IMR-90 (cell line): Measurements from ENCODE around the gene GIT2. TPM values are rescaled to one million over a fixed set of nuclear protein-coding genes. Genes with fewer than 3 reads are reported as not detected.

Experiments
- ATAC-seq: fragments of 200-7000 bp; cut with Tn5 transposase; 2 replicates; pipeline ENCODE4 v1.9.1; 2020; ENCODE audit warnings: low read depth, mild to moderate bottlenecking, moderate library complexity
- BruUV-seq: library from RNA; stranded (reverse); fragments of 400-500 nt; replicated peaks from 2 replicates; lab custom pipeline; 2021; lab: Mats Ljungman, UMichigan
- CTCF ChIA-PET: fragments of 300-600 bp; formaldehyde crosslinking; extraction: SDS; loops from one replicate; lab custom pipeline; 2021; ENCODE audit warnings: antibody characterized with exemption; lab: Yijun Ruan, JAX
- POLR2A ChIA-PET: fragments of 300-600 bp; sonication (Branson Sonifier 250); formaldehyde crosslinking; loops from one replicate; lab custom pipeline; 2022; ENCODE audit warnings: antibody characterized with exemption; ENCODE audit not compliant: unreplicated experiment; lab: Charles Lee
- DNase-seq: peaks from one replicate; pipeline ENCODE4 v3.0.0; 2013
- H2AFZ ChIP-seq: replicated peaks from 2 replicates; pipeline ENCODE3; 2013; ENCODE audit warnings: low read length, mild to moderate bottlenecking; ENCODE audit not compliant: poor library complexity
- H2AK5ac ChIP-seq: 2 replicates; pipeline ENCODE4 v1.6.1; 2013; ENCODE audit warnings: low read depth, low read length, inconsistent platforms
- H2AK9ac ChIP-seq: replicated peaks from 2 replicates; pipeline ENCODE3; 2013; ENCODE audit warnings: mild to moderate bottlenecking, low read depth, low read length, moderate library complexity; ENCODE audit not compliant: poor library complexity
- H2BK120ac ChIP-seq: 2 replicates; pipeline ENCODE4 v1.6.1; 2013; ENCODE audit warnings: low read depth, low read length, inconsistent platforms
- H2BK15ac ChIP-seq: 3 replicates; pipeline ENCODE4 v1.6.1; 2013; ENCODE audit warnings: low read depth, low read length, inconsistent platforms
- H2BK20ac ChIP-seq: 2 replicates; pipeline ENCODE4 v1.6.1; 2013; ENCODE audit warnings: low read depth, mild to moderate bottlenecking, inconsistent platforms, low read length, moderate library complexity
- H2BK5ac ChIP-seq: 2 replicates; pipeline ENCODE4 v1.6.1; 2013; ENCODE audit warnings: mild to moderate bottlenecking, low read depth, low read length, inconsistent platforms; ENCODE audit not compliant: poor library complexity, severe bottlenecking
- H3K14ac ChIP-seq: replicated peaks from 2 replicates; pipeline ENCODE4 v1.6.1; 2013; ENCODE audit warnings: low read depth, low read length, inconsistent platforms
- H3K18ac ChIP-seq: 2 replicates; pipeline ENCODE4 v1.6.1; 2013; ENCODE audit warnings: low read depth, low read length, control low read depth
- H3K23ac ChIP-seq: 2 replicates; pipeline ENCODE4 v1.6.1; 2013; ENCODE audit warnings: low read depth, low read length, inconsistent platforms
- H3K27ac ChIP-seq: 2 replicates; pipeline ENCODE4 v1.5.1; 2013; ENCODE audit warnings: mild to moderate bottlenecking, control low read depth, low read length; ENCODE audit not compliant: insufficient read depth
- H3K27me3 ChIP-seq: 2 replicates; pipeline ENCODE4 v1.6.1; 2013; ENCODE audit warnings: low read length; ENCODE audit not compliant: control insufficient read depth, insufficient read depth
- H3K36me3 ChIP-seq: 2 replicates; pipeline ENCODE4 v1.6.1; 2013; ENCODE audit warnings: low read length, mixed read lengths; ENCODE audit not compliant: control insufficient read depth, insufficient read depth
- H3K4ac ChIP-seq: 2 replicates; pipeline ENCODE4 v1.6.1; 2013; ENCODE audit warnings: low read depth, low read length, inconsistent platforms
- H3K4me1 ChIP-seq: 2 replicates; pipeline ENCODE4 v1.6.1; 2013; ENCODE audit warnings: low read length, mixed read lengths; ENCODE audit not compliant: control insufficient read depth, insufficient read depth
- H3K4me2 ChIP-seq: 2 replicates; pipeline ENCODE4 v1.6.1; 2013; ENCODE audit warnings: low read depth, mild to moderate bottlenecking, control low read depth, low read length, moderate library complexity
- H3K4me3 ChIP-seq: 2 replicates; pipeline ENCODE4 v1.5.1; 2013; ENCODE audit warnings: low read depth, mild to moderate bottlenecking, control low read depth, low read length, moderate library complexity; ENCODE audit not compliant: insufficient read depth
- H3K56ac ChIP-seq: 2 replicates; pipeline ENCODE4 v1.6.1; 2013; ENCODE audit warnings: low read length, inconsistent platforms; ENCODE audit not compliant: insufficient read depth; ENCODE audit errors: extremely low read depth
- H3K79me1 ChIP-seq, 2 experiments: 2 replicates each; pipeline ENCODE4 v1.6.1; 2013; ENCODE audit warnings: low read length in 2 of 2, inconsistent platforms in 1 of 2, low read depth in 1 of 2
- H3K9ac ChIP-seq: 2 replicates; pipeline ENCODE4 v1.6.1; 2013; ENCODE audit warnings: low read depth, low read length, control low read depth
- H3K9me1 ChIP-seq: 2 replicates; pipeline ENCODE4 v1.6.1; 2013; ENCODE audit warnings: low read length, inconsistent platforms; ENCODE audit not compliant: insufficient read depth
- H3K9me3 ChIP-seq: 2 replicates; pipeline ENCODE4 v1.6.1; 2013; ENCODE audit warnings: low read length; ENCODE audit not compliant: control insufficient read depth, insufficient read depth
- H4K20me1 ChIP-seq: 2 replicates; pipeline ENCODE4 v1.6.1; 2013; ENCODE audit warnings: low read length, inconsistent platforms; ENCODE audit not compliant: insufficient read depth
- H4K5ac ChIP-seq: 2 replicates; pipeline ENCODE4 v1.6.1; 2013; ENCODE audit warnings: mild to moderate bottlenecking, low read depth, low read length, control low read depth
- H4K8ac ChIP-seq, 2 experiments: 2 replicates each; pipeline ENCODE4 v1.6.1; 2013; ENCODE audit warnings: low read depth in 2 of 2, low read length in 2 of 2, control low read depth in 1 of 2, inconsistent platforms in 1 of 2
- H4K91ac ChIP-seq: 2 replicates; pipeline ENCODE4 v1.6.1; 2013; ENCODE audit warnings: low read depth, low read length, inconsistent platforms; ENCODE audit not compliant: insufficient read depth
- CEBPB ChIP-seq: IDR thresholded peaks from 2 replicates; pipeline ENCODE4 v1.6.1; 2012; ENCODE audit warnings: low read depth, low read length, improper control_type of control experiment
- CHD1 ChIP-seq: IDR thresholded peaks from 2 replicates; pipeline ENCODE4 v1.6.1; 2012; ENCODE audit warnings: low read depth, low read length, improper control_type of control experiment
- MAFK ChIP-seq: IDR thresholded peaks from 2 replicates; pipeline ENCODE4 v1.6.1; 2012; ENCODE audit warnings: low read depth, low read length, improper control_type of control experiment
- NFE2L2 ChIP-seq: fragments of 150-350 bp; IDR thresholded peaks from 2 replicates; pipeline ENCODE4 v1.6.1; 2016; ENCODE audit warnings: low read depth, mild to moderate bottlenecking, low read length
- POLR2A ChIP-seq: IDR thresholded peaks from 2 replicates; pipeline ENCODE4 v1.6.1; 2012; ENCODE audit warnings: mild to moderate bottlenecking, low read depth, low read length
- RCOR1 ChIP-seq: IDR thresholded peaks from 2 replicates; pipeline ENCODE4 v1.6.1; 2012; ENCODE audit warnings: mild to moderate bottlenecking, low read length, improper control_type of control experiment; ENCODE audit not compliant: insufficient replicate concordance
- RFX5 ChIP-seq: IDR thresholded peaks from 2 replicates; pipeline ENCODE4 v1.8.0; 2012; ENCODE audit warnings: low read depth, mild to moderate bottlenecking, low read length, moderate library complexity
- SMC3 ChIP-seq: fragments of 150-350 bp; IDR thresholded peaks from 2 replicates; pipeline ENCODE4 v1.6.1; 2016; ENCODE audit warnings: low read depth, mild to moderate bottlenecking, antibody characterized with exemption, low read length, moderate library complexity
- WGBS, 2 experiments: methylation state at CpG; one replicate each; pipeline versions ENCODE4 v1.1.5 to v1.1.7; 2013; ENCODE audit warnings: missing lambda C conversion rate in 2 of 2; ENCODE audit not compliant: insufficient read length in 1 of 2; ENCODE audit errors: extremely low coverage in 2 of 2; 5-methylcytosine and 5-hydroxymethylcytosine counted together
- dilution Hi-C: fragments of 300-500 bp; cut with HindIII; formaldehyde crosslinking; loops from one replicate; pipeline ENCODE4 v1.14.3; 2018; ENCODE audit warnings: low sequenced_read_pairs; ENCODE audit not compliant: unreplicated experiment
- in situ Hi-C: fragments of 300-500 bp; cut with MboI; formaldehyde crosslinking; loops from 3 replicates; pipeline ENCODE4 v1.14.3; 2019; ENCODE audit warnings: low sequenced_read_pairs, inconsistent platforms, mixed read lengths
- intact Hi-C: fragments of 100-400 bp; cut with micrococcal nuclease; formaldehyde crosslinking; loops from 2 replicates; pipeline ENCODE4 v1.10.0; 2022
- polyA plus RNA-seq, 3 experiments: library from polyadenylated mRNA; depleted of rRNA; stranded (reverse); fragments of >200 nt; gene quantifications; 2 replicates each; pipeline ENCODE4 v1.2.3, GENCODE V29; 2012; ENCODE audit warnings: low replicate concordance in 1 of 3
- total RNA-seq: library from RNA; depleted of rRNA; stranded (reverse); fragments of >200 nt; gene quantifications from 2 replicates; pipeline ENCODE4 v1.2.3, GENCODE V29; 2012
- TF ChIP-seq, protein P1 (sequence below): fragments of 150-350 bp; IDR thresholded peaks from 2 replicates; pipeline ENCODE4 v1.6.1; 2017; ENCODE audit warnings: mild to moderate bottlenecking, antibody characterized with exemption, low read length, low read depth

Gene GIT2
- total and polyA plus RNA-seq, 2 of the 4 experiments (the other 2 are of a cell fraction): 48.0 to 71.9 TPM

DNA sequence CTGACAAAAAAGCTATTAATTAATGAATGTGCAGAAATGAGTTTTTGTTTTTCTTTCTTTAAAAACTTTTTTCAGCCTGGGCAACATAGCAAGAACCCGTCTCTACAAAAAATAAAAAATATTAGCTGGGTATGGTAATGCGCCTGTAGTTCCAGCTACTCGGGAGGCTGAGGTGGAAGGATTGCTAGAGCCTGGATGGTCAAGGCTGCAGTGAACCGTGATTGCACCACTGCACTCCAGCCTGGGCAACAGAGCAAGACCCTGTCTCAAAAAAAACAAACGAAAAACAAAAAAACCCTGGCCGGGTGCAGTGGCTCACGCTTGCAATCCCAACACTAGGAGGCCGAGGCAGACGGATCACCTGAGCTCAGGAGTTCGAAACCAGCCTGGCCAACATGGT is 7.9 kb downstream of the GIT2 start:
- no peak overlapping the region for H3K56ac ChIP-seq
- H2AK5ac ChIP-seq: no peak overlapping the region
- ATAC-seq: no peak
- H2BK15ac ChIP-seq: no peak overlapping the region
- peaks cover 14% of the 10 kb centered on the region for H3K9me1 ChIP-seq
- ChIA-PET CTCF (interaction anchor here (0.6 to 0.7 kb wide), 2 partner anchors 44 to 277 kb away, joined by 3 read pairs; no protein-coding TSS in a partner anchor), POLR2A (no interaction called here)
- H3K14ac ChIP-seq: no peak overlapping the region
- peaks cover 7% of the 10 kb centered on the region; the same call in 1 of the 2 replicates for H4K20me1 ChIP-seq
- H3K36me3 ChIP-seq: peaks cover 25% of the 10 kb centered on the region
- intact Hi-C loops: no loop called here
- no peak overlapping the region for H3K4me2 ChIP-seq
- H3K27ac ChIP-seq: no peak overlapping the region
- H3K27me3 ChIP-seq: no peaks in the 10 kb centered on the region
- H2BK5ac ChIP-seq: peak overlapping the region; percentile 72
- no peak overlapping the region for H4K5ac ChIP-seq
- H3K4ac ChIP-seq: no peak overlapping the region
- WGBS, 2 experiments: 90% methylated on average over 2 of the region's 10 CpGs; no CpG with 5 or more reads in 1 of the 2 experiments
- dilution Hi-C loops: no loop called here
- H3K4me1 ChIP-seq: peaks cover 13% of the 10 kb centered on the region
- no peak overlapping the region for H2BK120ac ChIP-seq
- H3K4me3 ChIP-seq: no peak overlapping the region
- H3K23ac ChIP-seq: no peak overlapping the region
- in situ Hi-C loops: no loop called here
- no peak overlapping the region for H3K18ac ChIP-seq
- TF ChIP-seq SMC3: no peak
- no peak for TF ChIP-seq POLR2A
- no peak for TF ChIP-seq MAFK
- TF ChIP-seq RFX5: no peak
- no peak for TF ChIP-seq CHD1
- TF ChIP-seq, protein P1, sequence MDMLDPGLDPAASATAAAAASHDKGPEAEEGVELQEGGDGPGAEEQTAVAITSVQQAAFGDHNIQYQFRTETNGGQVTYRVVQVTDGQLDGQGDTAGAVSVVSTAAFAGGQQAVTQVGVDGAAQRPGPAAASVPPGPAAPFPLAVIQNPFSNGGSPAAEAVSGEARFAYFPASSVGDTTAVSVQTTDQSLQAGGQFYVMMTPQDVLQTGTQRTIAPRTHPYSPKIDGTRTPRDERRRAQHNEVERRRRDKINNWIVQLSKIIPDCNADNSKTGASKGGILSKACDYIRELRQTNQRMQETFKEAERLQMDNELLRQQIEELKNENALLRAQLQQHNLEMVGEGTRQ: no peak
- no peak for TF ChIP-seq NFE2L2
- no peak for TF ChIP-seq CEBPB
- no peak for TF ChIP-seq RCOR1
- H4K8ac ChIP-seq: no peak overlapping the region
- no peak overlapping the region for H4K91ac ChIP-seq
- H3K9me3 ChIP-seq: no peaks in the 10 kb centered on the region
- no peak overlapping the region for H2AFZ ChIP-seq
- H3K9ac ChIP-seq: no peak overlapping the region
- no peak for DNase-seq
- H2BK20ac ChIP-seq: no peak overlapping the region
- no TSS peak for BruUV-seq
- peaks cover 31 to 64% of the 10 kb centered on the region in 2 experiments for H3K79me1 ChIP-seq
- H2AK9ac ChIP-seq: no peak overlapping the region
